Measurements from ENCODE around the gene NCOA1. TPM values are rescaled to one million over a fixed set of nuclear protein-coding genes. Genes with fewer than 3 reads are reported as not detected.

The NCOA1 gene
- total RNA-seq, 1 donor from 2014 or later: 11.0 TPM

DNA sequence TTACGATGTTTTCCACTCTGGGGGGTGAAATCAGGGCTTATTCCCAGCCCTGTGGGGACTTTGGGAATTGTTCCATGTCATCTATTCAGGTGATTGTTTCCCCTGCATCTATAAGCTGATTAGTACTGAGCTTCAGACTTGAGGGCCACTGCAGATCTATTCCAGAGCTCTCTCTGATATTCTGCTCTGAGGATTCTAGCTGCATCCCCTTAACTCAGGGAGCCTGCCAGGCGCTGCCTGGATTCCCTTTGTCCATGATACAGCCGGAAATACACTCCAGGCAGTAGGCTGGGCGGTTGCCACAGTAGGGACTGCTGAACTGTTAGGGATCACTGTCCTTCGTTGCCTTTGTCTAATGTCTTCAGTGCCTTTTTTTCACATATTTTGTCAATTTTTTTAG, 270.8 kb downstream of the NCOA1 start:
- no peak overlapping the region for H3K4me3 ChIP-seq (ENCODE audit: low read depth, low read length)
- TF ChIP-seq, protein P1, sequence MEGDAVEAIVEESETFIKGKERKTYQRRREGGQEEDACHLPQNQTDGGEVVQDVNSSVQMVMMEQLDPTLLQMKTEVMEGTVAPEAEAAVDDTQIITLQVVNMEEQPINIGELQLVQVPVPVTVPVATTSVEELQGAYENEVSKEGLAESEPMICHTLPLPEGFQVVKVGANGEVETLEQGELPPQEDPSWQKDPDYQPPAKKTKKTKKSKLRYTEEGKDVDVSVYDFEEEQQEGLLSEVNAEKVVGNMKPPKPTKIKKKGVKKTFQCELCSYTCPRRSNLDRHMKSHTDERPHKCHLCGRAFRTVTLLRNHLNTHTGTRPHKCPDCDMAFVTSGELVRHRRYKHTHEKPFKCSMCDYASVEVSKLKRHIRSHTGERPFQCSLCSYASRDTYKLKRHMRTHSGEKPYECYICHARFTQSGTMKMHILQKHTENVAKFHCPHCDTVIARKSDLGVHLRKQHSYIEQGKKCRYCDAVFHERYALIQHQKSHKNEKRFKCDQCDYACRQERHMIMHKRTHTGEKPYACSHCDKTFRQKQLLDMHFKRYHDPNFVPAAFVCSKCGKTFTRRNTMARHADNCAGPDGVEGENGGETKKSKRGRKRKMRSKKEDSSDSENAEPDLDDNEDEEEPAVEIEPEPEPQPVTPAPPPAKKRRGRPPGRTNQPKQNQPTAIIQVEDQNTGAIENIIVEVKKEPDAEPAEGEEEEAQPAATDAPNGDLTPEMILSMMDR (conservative IDR thresholded peaks at IDR 0.05; ENCODE audit: low read depth, low read length): no peak
- no peak for DNase-seq (ENCODE audit: low read depth)

DNA sequence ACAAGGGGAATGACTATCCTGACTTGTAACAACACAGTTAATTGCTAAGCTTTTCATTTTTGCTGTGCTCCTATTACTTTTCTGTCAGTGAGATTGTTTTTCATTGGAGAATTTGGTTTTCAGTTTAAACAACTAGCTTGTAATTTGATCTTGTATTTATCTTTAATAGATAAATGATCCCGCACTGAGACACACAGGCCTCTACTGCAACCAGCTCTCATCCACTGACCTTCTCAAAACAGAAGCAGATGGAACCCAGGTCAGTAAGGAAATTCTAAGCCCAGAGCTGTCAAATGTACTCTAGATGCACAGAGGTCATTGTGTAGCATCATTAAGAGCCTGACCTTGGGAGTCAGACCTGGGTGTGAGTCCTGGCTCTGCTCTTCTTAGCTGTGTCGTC, 271.5 kb downstream of the NCOA1 start:
- H3K4me3 ChIP-seq (ENCODE audit: low read depth, low read length): no peak overlapping the region
- TF ChIP-seq, protein P1 (conservative IDR thresholded peaks at IDR 0.05; ENCODE audit: low read depth, low read length): no peak
- no peak for DNase-seq (ENCODE audit: low read depth)

DNA sequence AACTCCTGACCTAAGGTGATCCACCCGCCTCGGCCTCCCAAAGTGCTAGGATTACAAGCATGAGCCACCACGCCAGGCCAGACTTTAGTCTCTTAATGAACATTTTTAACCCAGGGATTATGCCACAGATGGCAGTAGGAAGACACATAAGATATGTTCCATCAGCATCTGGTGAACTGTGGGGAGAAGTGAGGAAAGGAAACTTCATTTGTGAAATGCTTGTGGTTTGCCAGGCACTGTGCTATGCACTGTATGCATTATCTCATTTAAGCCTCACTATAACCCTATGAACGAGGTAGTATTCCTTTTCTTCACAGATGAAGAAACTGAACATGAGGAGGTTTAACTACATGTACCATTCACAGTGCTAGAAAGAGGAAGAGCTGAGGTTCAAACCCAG, 272.8 kb downstream of the NCOA1 start:
- TF ChIP-seq, protein P1 (conservative IDR thresholded peaks at IDR 0.05; ENCODE audit: low read depth, low read length): no peak
- no peak for DNase-seq (ENCODE audit: low read depth)
- no peak overlapping the region for H3K4me3 ChIP-seq (ENCODE audit: low read depth, low read length)

DNA sequence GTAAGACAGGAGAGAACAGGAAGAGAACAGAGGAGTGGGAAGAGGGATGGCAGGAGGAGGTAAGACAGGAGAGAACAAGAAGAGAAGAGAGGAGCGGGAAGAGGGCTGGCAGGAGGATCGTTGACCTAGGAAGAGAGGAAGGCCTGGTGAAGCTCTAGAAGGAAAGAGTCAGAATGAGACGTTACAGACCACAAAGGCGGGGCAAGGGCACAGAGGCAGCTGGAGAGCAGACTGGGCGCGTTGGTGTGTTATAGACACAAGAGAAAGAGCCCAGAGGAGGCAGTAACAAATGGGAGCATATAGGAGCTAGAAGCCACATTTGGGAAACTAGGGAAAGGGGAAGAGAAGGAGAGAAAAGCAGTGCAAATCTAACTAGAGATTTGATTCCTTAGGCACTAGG, 275.6 kb downstream of the NCOA1 start:
- TF ChIP-seq, protein P1 (conservative IDR thresholded peaks at IDR 0.05; ENCODE audit: low read depth, low read length): no peak
- no peak for DNase-seq (ENCODE audit: low read depth)
- H3K4me3 ChIP-seq (ENCODE audit: low read depth, low read length): no peak overlapping the region

DNA sequence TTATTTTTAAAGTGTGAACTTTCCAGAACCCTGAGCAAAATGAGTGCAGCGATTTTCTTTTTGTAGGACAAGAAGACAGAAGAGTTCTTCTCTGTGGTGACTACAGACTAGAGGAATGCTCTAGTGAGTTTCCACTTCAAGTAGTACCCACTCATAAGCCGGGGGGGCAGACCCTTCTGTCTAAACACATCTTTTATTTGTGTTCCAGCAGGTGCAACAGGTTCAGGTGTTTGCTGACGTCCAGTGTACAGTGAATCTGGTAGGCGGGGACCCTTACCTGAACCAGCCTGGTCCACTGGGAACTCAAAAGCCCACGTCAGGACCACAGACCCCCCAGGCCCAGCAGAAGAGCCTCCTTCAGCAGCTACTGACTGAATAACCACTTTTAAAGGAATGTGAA, 277.0 kb downstream of the NCOA1 start:
- no peak overlapping the region for H3K4me3 ChIP-seq (ENCODE audit: low read depth, low read length)
- TF ChIP-seq, protein P1 (conservative IDR thresholded peaks at IDR 0.05; ENCODE audit: low read depth, low read length): no peak
- no peak for DNase-seq (ENCODE audit: low read depth)

DNA sequence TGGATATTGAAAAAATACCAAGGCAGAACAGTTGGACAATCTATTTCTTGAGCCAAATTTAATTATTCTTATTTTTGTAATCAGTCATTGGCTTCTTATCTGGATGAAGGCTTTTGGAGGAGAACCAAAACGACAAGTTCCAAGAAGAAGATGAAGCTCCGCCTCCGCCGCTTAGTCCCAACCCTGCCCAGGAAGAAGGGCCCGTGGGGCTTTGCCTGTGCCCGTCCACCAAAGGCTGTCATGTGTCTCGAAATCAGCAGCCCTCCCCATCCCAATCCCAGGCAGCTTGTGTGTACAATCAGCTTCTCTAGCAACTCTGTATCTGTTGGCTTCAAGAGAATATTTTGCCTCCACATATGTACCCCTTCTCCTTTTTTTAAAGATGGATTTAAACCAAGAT, 277.5 kb downstream of the NCOA1 start:
- DNase-seq (ENCODE audit: low read depth): no peak
- TF ChIP-seq, protein P1 (conservative IDR thresholded peaks at IDR 0.05; ENCODE audit: low read depth, low read length): no peak
- H3K4me3 ChIP-seq (ENCODE audit: low read depth, low read length): no peak overlapping the region

DNA sequence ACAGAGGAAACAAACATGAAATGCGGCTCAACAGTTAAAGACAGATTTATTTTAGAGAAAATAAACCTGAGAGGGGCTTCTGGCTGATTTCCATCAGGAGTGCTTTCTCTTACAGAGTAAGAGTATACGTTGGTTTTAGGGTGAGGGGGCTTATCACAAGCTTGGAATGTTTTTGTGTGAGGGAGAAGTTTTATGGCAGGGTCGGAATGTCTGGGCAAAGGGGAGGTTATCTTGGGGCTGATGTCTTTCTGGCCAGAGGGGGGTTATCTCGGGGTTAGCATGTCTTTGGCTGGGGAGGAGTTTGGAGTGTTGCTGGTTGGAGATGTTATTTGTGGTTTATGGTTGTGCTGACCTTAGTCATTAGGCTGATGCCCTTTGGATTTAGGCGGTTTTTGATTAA, 280.0 kb downstream of the NCOA1 start:
- H3K4me3 ChIP-seq (ENCODE audit: low read depth, low read length): no peak overlapping the region
- TF ChIP-seq, protein P1 (conservative IDR thresholded peaks at IDR 0.05; ENCODE audit: low read depth, low read length): no peak
- DNase-seq (ENCODE audit: low read depth): no peak

All from epithelial cell of proximal tubule (primary cell).